ENCODE measurements around the gene FBLN1.
A peak's percentile ranks its signal among the peaks of the same experiment; 100 is the strongest.

FBLN1 gene

DNA sequence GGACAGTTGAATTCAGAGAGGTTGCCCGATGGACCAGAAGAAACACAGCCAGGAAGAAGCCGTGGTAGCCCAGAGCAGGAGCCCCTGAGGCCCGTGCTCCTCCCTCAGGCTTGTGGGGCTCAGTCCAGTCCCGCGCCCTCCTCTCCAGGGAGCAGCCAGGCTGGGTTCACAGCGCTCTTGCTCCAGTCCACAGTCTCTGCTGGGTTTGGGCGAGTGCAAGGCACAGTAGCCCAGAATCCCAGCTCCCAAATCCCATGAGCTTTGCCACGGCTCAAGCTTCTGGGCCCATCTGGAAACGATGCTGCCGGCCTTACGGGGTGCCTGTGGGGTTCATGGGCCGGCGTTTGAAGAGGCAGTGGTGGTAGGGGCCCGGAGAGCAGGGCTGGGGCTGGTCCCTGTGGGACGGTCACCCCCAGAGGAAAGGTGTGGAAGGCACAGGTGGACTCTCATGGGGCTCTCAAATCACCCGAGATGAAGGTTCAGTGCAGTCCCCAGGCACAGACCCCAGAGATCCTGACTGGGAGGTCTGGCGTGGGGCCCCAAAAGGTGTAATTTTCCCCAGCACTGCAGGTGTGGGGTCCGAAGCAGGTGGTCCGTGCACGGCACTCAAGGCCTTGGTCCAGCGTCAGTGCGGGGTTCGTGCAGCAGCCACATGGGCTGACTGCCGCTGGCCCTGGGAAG lies 138.4 kb downstream of the FBLN1 start:
- no peak overlapping the region for H3K27ac ChIP-seq (ENCODE audit: low read depth, low read length)
- no peaks in the 10 kb centered on the region for H3F3A ChIP-seq (ENCODE audit: insufficient read depth)
- TF ChIP-seq EZH2phosphoT487 (conservative IDR thresholded peaks at IDR 0.05; ENCODE audit: low read length): no peak
- TF ChIP-seq, protein P1, sequence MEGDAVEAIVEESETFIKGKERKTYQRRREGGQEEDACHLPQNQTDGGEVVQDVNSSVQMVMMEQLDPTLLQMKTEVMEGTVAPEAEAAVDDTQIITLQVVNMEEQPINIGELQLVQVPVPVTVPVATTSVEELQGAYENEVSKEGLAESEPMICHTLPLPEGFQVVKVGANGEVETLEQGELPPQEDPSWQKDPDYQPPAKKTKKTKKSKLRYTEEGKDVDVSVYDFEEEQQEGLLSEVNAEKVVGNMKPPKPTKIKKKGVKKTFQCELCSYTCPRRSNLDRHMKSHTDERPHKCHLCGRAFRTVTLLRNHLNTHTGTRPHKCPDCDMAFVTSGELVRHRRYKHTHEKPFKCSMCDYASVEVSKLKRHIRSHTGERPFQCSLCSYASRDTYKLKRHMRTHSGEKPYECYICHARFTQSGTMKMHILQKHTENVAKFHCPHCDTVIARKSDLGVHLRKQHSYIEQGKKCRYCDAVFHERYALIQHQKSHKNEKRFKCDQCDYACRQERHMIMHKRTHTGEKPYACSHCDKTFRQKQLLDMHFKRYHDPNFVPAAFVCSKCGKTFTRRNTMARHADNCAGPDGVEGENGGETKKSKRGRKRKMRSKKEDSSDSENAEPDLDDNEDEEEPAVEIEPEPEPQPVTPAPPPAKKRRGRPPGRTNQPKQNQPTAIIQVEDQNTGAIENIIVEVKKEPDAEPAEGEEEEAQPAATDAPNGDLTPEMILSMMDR (IDR thresholded peaks at IDR 0.05; ENCODE audit: insufficient read depth, low read length, poor library complexity, severe bottlenecking): no peak

DNA sequence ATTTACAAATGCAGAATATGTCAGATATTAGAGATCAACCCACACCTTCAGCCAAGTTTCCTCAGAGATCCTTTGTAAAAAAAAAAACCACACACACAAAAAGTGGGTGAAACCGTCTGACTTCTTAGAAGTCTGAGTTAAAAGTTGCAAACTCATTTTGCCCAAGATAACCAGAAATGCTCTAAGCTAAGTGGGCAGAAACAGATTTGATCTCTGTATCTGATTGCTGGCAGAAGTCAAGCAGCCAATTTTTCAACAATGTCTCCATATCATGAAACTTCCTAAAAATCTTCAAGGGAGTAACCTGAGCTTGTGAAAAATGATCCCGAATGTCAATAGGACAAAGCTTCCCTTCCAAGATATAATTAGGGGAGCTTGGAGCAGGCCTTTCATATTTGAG lies 140.3 kb downstream of the FBLN1 start:
- no peaks in the 10 kb centered on the region for H3K36me3 ChIP-seq (ENCODE audit: low read length)
- no peak overlapping the region for H2AFZ ChIP-seq (ENCODE audit: low read depth, low read length, severe bottlenecking)
- no peaks in the 10 kb centered on the region for H3K9me2 ChIP-seq (replicated peaks; ENCODE audit: insufficient read depth, low read length)
- no peak overlapping the region for H3K27ac ChIP-seq (ENCODE audit: low read depth, low read length)
- no peaks in the 10 kb centered on the region for H3F3A ChIP-seq (ENCODE audit: insufficient read depth)
- no peaks in the 10 kb centered on the region for H3K27me3 ChIP-seq (ENCODE audit: low read length)
- no peaks in the 10 kb centered on the region for H4K20me1 ChIP-seq (ENCODE audit: low read depth, low read length)
- H3K9me3 ChIP-seq (ENCODE audit: insufficient read depth, low read length): no peaks in the 10 kb centered on the region
- H3K4me2 ChIP-seq (ENCODE audit: low read depth, low read length, poor library complexity, severe bottlenecking): no peak overlapping the region
- no peak for TF ChIP-seq EZH2phosphoT487 (conservative IDR thresholded peaks at IDR 0.05; ENCODE audit: low read length)
- TF ChIP-seq, protein P1 (IDR thresholded peaks at IDR 0.05; ENCODE audit: insufficient read depth, low read length, poor library complexity, severe bottlenecking): no peak
- no peak overlapping the region for H3K9ac ChIP-seq (ENCODE audit: low read length)
- no peak overlapping the region for H3K4me3 ChIP-seq (ENCODE audit: insufficient read depth, low read length, poor library complexity, severe bottlenecking)
- no peaks in the 10 kb centered on the region for H3K79me2 ChIP-seq (ENCODE audit: insufficient read depth, low read length)

More for the DNA sequence above, 138.4 kb downstream of the FBLN1 start:
- no peaks in the 10 kb centered on the region for H3K9me3 ChIP-seq (ENCODE audit: insufficient read depth, low read length)
- no peaks in the 10 kb centered on the region for H3K79me2 ChIP-seq (ENCODE audit: insufficient read depth, low read length)
- no peak overlapping the region for H3K9ac ChIP-seq (ENCODE audit: low read length)
- no peaks in the 10 kb centered on the region for H3K36me3 ChIP-seq (ENCODE audit: low read length)
- H4K20me1 ChIP-seq (ENCODE audit: low read depth, low read length): no peaks in the 10 kb centered on the region
- H3K9me2 ChIP-seq (replicated peaks; ENCODE audit: insufficient read depth, low read length): no peaks in the 10 kb centered on the region
- no peaks in the 10 kb centered on the region for H3K27me3 ChIP-seq (ENCODE audit: low read length)
- H3K4me2 ChIP-seq (ENCODE audit: low read depth, low read length, poor library complexity, severe bottlenecking): no peak overlapping the region
- H2AFZ ChIP-seq (ENCODE audit: low read depth, low read length, severe bottlenecking): no peak overlapping the region
- H3K4me3 ChIP-seq (ENCODE audit: insufficient read depth, low read length, poor library complexity, severe bottlenecking): no peak overlapping the region

DNA sequence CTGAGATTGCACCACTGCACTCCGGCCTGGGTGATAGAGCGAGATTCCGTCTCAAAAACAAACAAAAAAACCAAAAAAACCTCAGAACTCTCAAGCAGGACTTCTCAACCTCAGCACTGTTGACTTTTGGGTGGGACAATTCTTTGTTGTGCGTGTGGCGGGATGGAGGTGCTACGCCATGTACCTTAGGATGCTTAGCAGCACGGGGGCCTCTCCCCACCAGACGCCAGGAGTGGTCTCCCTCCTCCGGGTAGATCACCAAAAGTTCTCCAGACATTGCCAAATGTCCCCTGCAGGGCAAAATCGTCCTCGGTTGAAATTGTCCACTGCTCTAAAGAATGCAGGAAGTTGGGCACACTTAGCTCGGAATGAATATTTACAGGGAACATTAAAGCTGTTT lies 142.0 kb downstream of the FBLN1 start:
- Histone ChIP-seq H3K4me2 (ENCODE audit: low read depth, low read length, poor library complexity, severe bottlenecking) (no peak overlapping the region), H3K9me2 (replicated peaks; ENCODE audit: insufficient read depth, low read length) (no peaks in the 10 kb centered on the region), H3K9ac (ENCODE audit: low read length) (no peak overlapping the region), H3K27me3 (ENCODE audit: low read length) (no peaks in the 10 kb centered on the region), H3F3A (ENCODE audit: insufficient read depth) (no peaks in the 10 kb centered on the region), H3K36me3 (ENCODE audit: low read length) (no peaks in the 10 kb centered on the region), H3K27ac (ENCODE audit: low read depth, low read length) (no peak overlapping the region), H3K9me3 (ENCODE audit: insufficient read depth, low read length) (no peaks in the 10 kb centered on the region), H3K79me2 (ENCODE audit: insufficient read depth, low read length) (no peaks in the 10 kb centered on the region), H2AFZ (ENCODE audit: low read depth, low read length, severe bottlenecking) (peak overlapping the region; percentile 70), H3K4me3 (ENCODE audit: insufficient read depth, low read length, poor library complexity, severe bottlenecking) (no peak overlapping the region), H4K20me1 (ENCODE audit: low read depth, low read length) (no peaks in the 10 kb centered on the region)
- TF ChIP-seq EZH2phosphoT487 (conservative IDR thresholded peaks at IDR 0.05; ENCODE audit: low read length): no peak
- TF ChIP-seq, protein P1 (IDR thresholded peaks at IDR 0.05; ENCODE audit: insufficient read depth, low read length, poor library complexity, severe bottlenecking): no peak
